Hepatocyte (in vitro differentiated cells): ENCODE data around the gene LRRC18. TPM values are rescaled to one million over a fixed set of nuclear protein-coding genes. Genes with fewer than 3 reads are reported as not detected.

Source experiments
- DNase-seq: peaks from one replicate; pipeline ENCODE4 v3.0.0-alpha.2; 2016; ENCODE audit warnings: low spot score
- H2AFZ ChIP-seq: fragments of 200-600 bp; sonication (generic); 2 replicates; pipeline ENCODE4 v1.6.0; 2016; ENCODE audit warnings: antibody characterized with exemption, mild to moderate bottlenecking
- H3K27ac ChIP-seq: fragments of 200-600 bp; sonication (generic); 2 replicates; pipeline ENCODE4 v1.5.1; 2016; ENCODE audit warnings: mild to moderate bottlenecking
- H3K27me3 ChIP-seq: fragments of 200-600 bp; sonication (generic); 2 replicates; pipeline ENCODE4 v1.6.1; 2016
- H3K36me3 ChIP-seq: fragments of 200-600 bp; sonication (generic); replicated peaks from 2 replicates; pipeline ENCODE4 v1.5.1; 2016; ENCODE audit warnings: low read depth; ENCODE audit not compliant: insufficient read depth
- H3K4me1 ChIP-seq: fragments of 200-600 bp; sonication (generic); 2 replicates; pipeline ENCODE4 v1.5.1; 2016; ENCODE audit warnings: mild to moderate bottlenecking, moderate library complexity; ENCODE audit not compliant: insufficient read depth
- H3K4me2 ChIP-seq: fragments of 200-600 bp; sonication (generic); 2 replicates; pipeline ENCODE4 v1.6.0; 2016
- H3K4me3 ChIP-seq: fragments of 200-600 bp; sonication (generic); 2 replicates; pipeline ENCODE4 v1.5.1; 2016; ENCODE audit warnings: mild to moderate bottlenecking
- H3K79me2 ChIP-seq: fragments of 200-600 bp; sonication (generic); 2 replicates; pipeline ENCODE4 v1.6.0; 2017; ENCODE audit warnings: mild to moderate bottlenecking
- H3K9me2 ChIP-seq: fragments of 200-600 bp; sonication (generic); replicated peaks from 2 replicates; pipeline ENCODE4 v1.6.0; 2017; ENCODE audit warnings: mild to moderate bottlenecking; ENCODE audit not compliant: insufficient read depth
- H3K9me3 ChIP-seq: fragments of 200-600 bp; sonication (generic); 2 replicates; pipeline ENCODE4 v1.5.1; 2016; ENCODE audit warnings: low read depth, mild to moderate bottlenecking
- H4K20me1 ChIP-seq: fragments of 200-600 bp; sonication (generic); 2 replicates; pipeline ENCODE4 v1.6.0; 2016; ENCODE audit warnings: mild to moderate bottlenecking; ENCODE audit not compliant: insufficient read depth, poor library complexity, severe bottlenecking
- CTCF ChIP-seq: fragments of 200-600 bp; sonication (generic); IDR thresholded peaks from 2 replicates; pipeline ENCODE4 v1.5.1; 2016; ENCODE audit warnings: antibody characterized with exemption, mild to moderate bottlenecking; ENCODE audit not compliant: poor library complexity
- EZH2 ChIP-seq: fragments of 200-600 bp; sonication (generic); IDR thresholded peaks from 2 replicates; pipeline ENCODE4 v1.6.1; 2016; ENCODE audit warnings: antibody characterized with exemption, mild to moderate bottlenecking, borderline replicate concordance
- EZH2phosphoT487 ChIP-seq: fragments of 200-600 bp; sonication (generic); IDR thresholded peaks from one replicate; pipeline ENCODE4 v1.6.1; 2018; ENCODE audit warnings: antibody characterized with exemption, mild to moderate bottlenecking, low read depth, moderate library complexity; ENCODE audit not compliant: unreplicated experiment, severe bottlenecking
- WGBS: methylation state at CpG from one replicate; pipeline ENCODE4 v1.1.6; 2016; ENCODE audit warnings: low lambda C conversion rate; ENCODE audit errors: missing lambda C conversion rate; 5-methylcytosine and 5-hydroxymethylcytosine counted together
- polyA plus RNA-seq: library from polyadenylated mRNA; unstranded; fragments of >200 nt; fragmentation: Nextera tagmentation; extraction: Ambion mirVana; gene quantifications from 2 replicates; pipeline ENCODE4 v1.2.1, GENCODE V29; 2016
- total RNA-seq: library from RNA; depleted of rRNA; stranded (reverse); fragments of >200 nt; gene quantifications from 2 replicates; pipeline ENCODE4 v1.2.3, GENCODE V29; 2014

LRRC18 gene
- total and polyA plus RNA-seq, 2 experiments from 2014 or later: not detected

- no peak overlapping the region for H2AFZ ChIP-seq
- no peak overlapping the region for H3K4me2 ChIP-seq
- WGBS: 83% methylated on average over 8 of the region's 8 CpGs
- peaks cover 8% of the 10 kb centered on the region for H3K4me1 ChIP-seq
- H3K9me3 ChIP-seq: no peaks in the 10 kb centered on the region
- no peaks in the 10 kb centered on the region for H3K27me3 ChIP-seq
- no peaks in the 10 kb centered on the region for H4K20me1 ChIP-seq
- H3K9me2 ChIP-seq: no peaks in the 10 kb centered on the region
- H3K4me3 ChIP-seq: no peak overlapping the region
- H3K79me2 ChIP-seq: no peaks in the 10 kb centered on the region
- H3K27ac ChIP-seq: no peak overlapping the region
- DNase-seq: no peak
- H3K36me3 ChIP-seq: no peaks in the 10 kb centered on the region
- no peak for TF ChIP-seq EZH2phosphoT487
- no peak for TF ChIP-seq CTCF
- no peak for TF ChIP-seq EZH2
These were observed 39.9 kb downstream of the LRRC18 start for GRCh38 chr10:48899781-48900180.

- H4K20me1 ChIP-seq: no peaks in the 10 kb centered on the region
- H3K4me2 ChIP-seq: no peak overlapping the region
- TF ChIP-seq EZH2phosphoT487 (no peak), EZH2 (no peak), CTCF (no peak)
- no peaks in the 10 kb centered on the region for H3K27me3 ChIP-seq
- no peaks in the 10 kb centered on the region for H3K36me3 ChIP-seq
- H3K79me2 ChIP-seq: no peaks in the 10 kb centered on the region
- DNase-seq: no peak
- no peaks in the 10 kb centered on the region for H3K9me2 ChIP-seq
- H2AFZ ChIP-seq: no peak overlapping the region
- peaks cover 8% of the 10 kb centered on the region for H3K4me1 ChIP-seq
- no peaks in the 10 kb centered on the region for H3K9me3 ChIP-seq
- WGBS: 94% methylated on average over 1 of the region's 1 CpG
- no peak overlapping the region for H3K4me3 ChIP-seq
- H3K27ac ChIP-seq: no peak overlapping the region
These were observed 41.2 kb downstream of the LRRC18 start for GRCh38 chr10:48898426-48898825.

- Histone ChIP-seq H3K4me3 (no peak overlapping the region), H3K4me2 (no peak overlapping the region), H2AFZ (no peak overlapping the region), H3K36me3 (no peaks in the 10 kb centered on the region), H4K20me1 (no peaks in the 10 kb centered on the region), H3K4me1 (peaks cover 8% of the 10 kb centered on the region), H3K27ac (no peak overlapping the region), H3K79me2 (no peaks in the 10 kb centered on the region), H3K9me3 (no peaks in the 10 kb centered on the region), H3K27me3 (no peaks in the 10 kb centered on the region), H3K9me2 (no peaks in the 10 kb centered on the region)
- 94% methylated on average over 10 of the region's 10 CpGs for WGBS
- TF ChIP-seq CTCF (no peak), EZH2 (no peak), EZH2phosphoT487 (no peak)
- DNase-seq: no peak
These were observed 42.2 kb downstream of the LRRC18 start for GRCh38 chr10:48897441-48897790.

GRCh38 chr10:48896756-48897440 lies 42.7 kb downstream of the LRRC18 start:
- Histone ChIP-seq H3K36me3 (no peaks in the 10 kb centered on the region), H3K27me3 (no peaks in the 10 kb centered on the region), H3K79me2 (no peaks in the 10 kb centered on the region), H2AFZ (no peak overlapping the region), H4K20me1 (no peaks in the 10 kb centered on the region), H3K9me3 (no peaks in the 10 kb centered on the region), H3K4me1 (peaks cover 8% of the 10 kb centered on the region), H3K4me2 (no peak overlapping the region), H3K9me2 (no peaks in the 10 kb centered on the region), H3K4me3 (no peak overlapping the region), H3K27ac (no peak overlapping the region)
- 95% methylated on average over 13 of the region's 13 CpGs for WGBS
- TF ChIP-seq EZH2phosphoT487 (no peak), CTCF (no peak), EZH2 (no peak)
- no peak for DNase-seq
